Left kidney (tissue), 2 donors: ENCODE data around the gene XYLT2. TPM values are rescaled to one million over a fixed set of nuclear protein-coding genes. Genes with fewer than 3 reads are reported as not detected.
A peak's percentile ranks its signal among the peaks of the same experiment; 100 is the strongest.
"Not testable (repeated sequence)": the region's sequence is repeated elsewhere in the genome, so short reads cannot be mapped to it uniquely, and the experiment has no call there.

ENCODE experiments used
- DNase-seq: peaks from one replicate; pipeline ENCODE4 v3.0.0-alpha.2; 2013
- polyA plus RNA-seq: library from polyadenylated mRNA; unstranded; fragments of 120-200 nt; gene quantifications from one replicate; pipeline ENCODE4 v1.2.1, GENCODE V29; 2013; ENCODE audit not compliant: insufficient read length

XYLT2 gene
- polyA plus RNA-seq, 1 donor: 19.5 TPM

- DNase-seq: peak; percentile 86
Observed at GRCh38 chr17:50318501-50319285, 27.2 kb upstream of the XYLT2 start.

GRCh38 chr17:50319306-50320004 lies 26.5 kb upstream of the XYLT2 start:
- DNase-seq: no peak

GRCh38 chr17:50322271-50322670 lies 23.7 kb upstream of the XYLT2 start:
- DNase-seq: no peak

GRCh38 chr17:50323060-50323459 lies 22.9 kb upstream of the XYLT2 start:
- DNase-seq: no peak

GRCh38 chr17:50325906-50326305 lies 20.0 kb upstream of the XYLT2 start:
- DNase-seq: no peak

- DNase-seq: no peak
Observed at GRCh38 chr17:50326831-50327364, 19.0 kb upstream of the XYLT2 start.

- DNase-seq: no peak
Observed at GRCh38 chr17:50328363-50329325, 17.3 kb upstream of the XYLT2 start.

- no peak for DNase-seq
Observed at GRCh38 chr17:50329716-50330115, 16.2 kb upstream of the XYLT2 start.

- DNase-seq: no peak
Observed at GRCh38 chr17:50330151-50330775, 15.7 kb upstream of the XYLT2 start.

- no peak for DNase-seq
Observed at GRCh38 chr17:50331085-50331791, 14.7 kb upstream of the XYLT2 start.

- no peak for DNase-seq
Observed at GRCh38 chr17:50332196-50332595, 13.7 kb upstream of the XYLT2 start.

- not testable (repeated sequence) for DNase-seq
Observed at GRCh38 chr17:50333291-50334057, 12.5 kb upstream of the XYLT2 start.

GRCh38 chr17:50337956-50338355 lies 8.0 kb upstream of the XYLT2 start:
- no peak for DNase-seq

- no peak for DNase-seq
Observed at GRCh38 chr17:50338645-50339044, 7.3 kb upstream of the XYLT2 start.

GRCh38 chr17:50339381-50339780 lies 6.5 kb upstream of the XYLT2 start:
- DNase-seq: no peak

GRCh38 chr17:50344731-50345365 lies 1.1 kb upstream of the XYLT2 start:
- DNase-seq: no peak

- no peak for DNase-seq
Observed at GRCh38 chr17:50346313-50347116, 589 bp downstream of the XYLT2 start.

- DNase-seq: no peak
Observed at GRCh38 chr17:50347117-50347893, 1.4 kb downstream of the XYLT2 start.
